ENCODE measurements around the gene BCL6. TPM values are rescaled to one million over a fixed set of nuclear protein-coding genes. Genes with fewer than 3 reads are reported as not detected.

The BCL6 gene
- total RNA-seq, 1 donor from 2014 or later: 8.9 TPM

DNA sequence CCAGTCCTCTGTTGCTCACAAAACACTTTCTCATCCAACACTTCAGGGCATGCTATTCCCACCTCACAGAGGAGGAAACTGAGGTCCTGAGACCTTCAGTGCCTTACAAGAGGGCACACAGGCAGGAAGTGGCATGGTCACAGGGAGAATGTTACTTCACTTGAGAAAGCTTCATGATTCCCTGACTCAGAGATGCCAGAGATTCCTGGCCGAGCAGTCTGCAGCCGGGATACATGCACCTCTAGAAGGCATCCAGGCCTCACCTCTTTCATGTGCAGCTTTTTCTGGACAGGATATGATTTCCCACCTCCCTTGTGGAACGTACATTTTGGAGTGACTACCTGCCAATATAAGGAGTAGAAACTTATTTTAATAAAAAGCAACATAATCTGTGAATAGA lies 72.3 kb downstream of the BCL6 start:
- H3K4me3 ChIP-seq (ENCODE audit: low read depth, low read length): no peak overlapping the region
- H3K36me3 ChIP-seq (ENCODE audit: control insufficient read depth, insufficient read depth, low read length): no peaks in the 10 kb centered on the region
- DNase-seq (ENCODE audit: low read depth): no peak
- H3K27me3 ChIP-seq (ENCODE audit: control insufficient read depth, insufficient read depth, low read length): peaks cover 3% of the 10 kb centered on the region
- TF ChIP-seq, protein P1, sequence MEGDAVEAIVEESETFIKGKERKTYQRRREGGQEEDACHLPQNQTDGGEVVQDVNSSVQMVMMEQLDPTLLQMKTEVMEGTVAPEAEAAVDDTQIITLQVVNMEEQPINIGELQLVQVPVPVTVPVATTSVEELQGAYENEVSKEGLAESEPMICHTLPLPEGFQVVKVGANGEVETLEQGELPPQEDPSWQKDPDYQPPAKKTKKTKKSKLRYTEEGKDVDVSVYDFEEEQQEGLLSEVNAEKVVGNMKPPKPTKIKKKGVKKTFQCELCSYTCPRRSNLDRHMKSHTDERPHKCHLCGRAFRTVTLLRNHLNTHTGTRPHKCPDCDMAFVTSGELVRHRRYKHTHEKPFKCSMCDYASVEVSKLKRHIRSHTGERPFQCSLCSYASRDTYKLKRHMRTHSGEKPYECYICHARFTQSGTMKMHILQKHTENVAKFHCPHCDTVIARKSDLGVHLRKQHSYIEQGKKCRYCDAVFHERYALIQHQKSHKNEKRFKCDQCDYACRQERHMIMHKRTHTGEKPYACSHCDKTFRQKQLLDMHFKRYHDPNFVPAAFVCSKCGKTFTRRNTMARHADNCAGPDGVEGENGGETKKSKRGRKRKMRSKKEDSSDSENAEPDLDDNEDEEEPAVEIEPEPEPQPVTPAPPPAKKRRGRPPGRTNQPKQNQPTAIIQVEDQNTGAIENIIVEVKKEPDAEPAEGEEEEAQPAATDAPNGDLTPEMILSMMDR (IDR thresholded peaks at IDR 0.05; ENCODE audit: insufficient read depth, low read length, poor library complexity, severe bottlenecking): no peak

Other genes starting within 250 kb of the BCL6 start
- not detected in 2 replicates for gene SST, start 75.1 kb downstream of the BCL6 start, total RNA-seq
- not detected in 2 replicates for gene RTP2, start 42.9 kb downstream of the BCL6 start, total RNA-seq